Tibial nerve (tissue), 4 donors: ENCODE results near the gene UBE2I. TPM values are rescaled to one million over a fixed set of nuclear protein-coding genes. Genes with fewer than 3 reads are reported as not detected.

Source experiments
- DNase-seq, 2 donors: peaks; one replicate each; pipeline ENCODE4 v3.0.0-alpha.2; 2019; ENCODE audit warnings: low spot score in 2 of 2
- H3K27ac ChIP-seq, 4 donors: fragments of 200-600 bp; sonication (generic) in 3 of 4; one replicate each; pipeline ENCODE4 v1.5.1; 2017 to 2019; ENCODE audit warnings: mild to moderate bottlenecking in 1 of 4
- H3K27me3 ChIP-seq, 2 donors: fragments of 200-600 bp; sonication (generic) in 1 of 2; one replicate each; pipeline versions ENCODE4 v1.5.1 to v1.6.0; 2017 to 2019
- H3K36me3 ChIP-seq, 3 donors: fragments of 200-600 bp; sonication (generic); one replicate each; pipeline ENCODE4 v1.5.1; 2018 to 2019
- H3K4me1 ChIP-seq, 4 donors: fragments of 200-600 bp; sonication (generic) in 3 of 4; one replicate each; pipeline ENCODE4 v1.5.1; 2017 to 2019
- H3K4me3 ChIP-seq, 4 donors: fragments of 200-600 bp; sonication (generic) in 3 of 4; one replicate each; pipeline ENCODE4 v1.5.1; 2017 to 2019; ENCODE audit warnings: mild to moderate bottlenecking in 1 of 4, moderate library complexity in 1 of 4
- H3K9me3 ChIP-seq, 4 donors: fragments of 200-600 bp; sonication (generic) in 3 of 4; one replicate each; pipeline ENCODE4 v1.5.1; 2017 to 2019
- CTCF ChIP-seq, 5 experiments: fragments of 200-600 bp in 3 of 5; fragments of 450-650 bp in 2 of 5; sonication (generic) in 3 of 5; IDR thresholded peaks; one replicate each; pipeline ENCODE4 v1.5.1; 2016 to 2019; ENCODE audit warnings: antibody characterized with exemption in 5 of 5, mild to moderate bottlenecking in 3 of 5, moderate library complexity in 2 of 5
- EP300 ChIP-seq, 2 donors: sonication (generic); formaldehyde crosslinking; IDR thresholded peaks; one replicate each; pipeline ENCODE4 v1.6.1; 2017; ENCODE audit warnings: antibody characterized with exemption in 2 of 2, mild to moderate bottlenecking in 1 of 2
- POLR2A ChIP-seq, 2 donors: fragments of 450-650 bp; IDR thresholded peaks; one replicate each; pipeline ENCODE4 v1.6.1; 2017; ENCODE audit warnings: antibody characterized with exemption in 2 of 2, mild to moderate bottlenecking in 2 of 2, moderate library complexity in 2 of 2
- WGBS, 2 donors: methylation state at CpG; one replicate each; pipeline ENCODE4 v1.1.5; 2018; 5-methylcytosine and 5-hydroxymethylcytosine counted together
- total RNA-seq, 4 donors: library from RNA; depleted of rRNA; stranded (reverse); fragments of >200 nt; gene quantifications; one replicate each; pipeline ENCODE4 v1.1.0, GENCODE V29; 2016

The UBE2I gene
- total RNA-seq, 4 donors from 2014 or later: 87.3 to 161 (median 111) TPM

DNA sequence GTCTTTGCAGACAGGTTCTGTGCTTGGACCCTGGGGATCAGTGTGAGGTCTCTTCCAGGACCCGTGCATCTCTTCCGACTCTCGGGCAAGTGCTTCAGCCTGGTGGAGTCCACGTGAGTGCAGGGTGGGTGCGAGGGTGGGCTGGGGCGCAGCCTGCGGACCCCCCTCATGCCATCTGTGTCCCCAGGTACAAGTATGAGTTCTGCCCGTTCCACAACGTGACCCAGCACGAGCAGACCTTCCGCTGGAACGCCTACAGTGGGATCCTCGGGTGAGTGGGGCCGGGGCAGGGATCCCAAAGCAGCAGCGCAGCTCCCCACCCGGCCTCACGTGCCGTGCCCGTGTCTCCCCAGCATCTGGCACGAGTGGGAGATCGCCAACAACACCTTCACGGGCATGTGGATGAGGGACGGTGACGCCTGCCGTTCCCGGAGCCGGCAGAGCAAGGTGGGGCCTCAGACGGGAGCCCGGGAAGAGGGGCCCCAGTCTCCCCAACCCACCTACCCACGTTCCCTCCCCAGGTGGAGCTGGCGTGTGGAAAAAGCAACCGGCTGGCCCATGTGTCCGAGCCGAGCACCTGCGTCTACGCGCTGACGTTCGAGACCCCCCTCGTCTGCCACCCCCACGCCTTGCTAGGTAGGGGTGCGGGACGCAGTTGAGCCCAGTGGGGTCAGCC, 52.4 kb downstream of the UBE2I start:
- no peak for DNase-seq
- H3K27ac ChIP-seq: no peak overlapping the region
- 93% methylated on average over 30 to 39 of the region's 43 CpGs for WGBS, 2 donors
- no peak overlapping the region for H3K4me3 ChIP-seq
- H3K27me3 ChIP-seq: no peaks in the 10 kb centered on the region
- H3K4me1 ChIP-seq: no peaks in the 10 kb centered on the region
- peaks cover 0 to 91% (median 11%) of the 10 kb centered on the region in 3 donors for H3K36me3 ChIP-seq
- TF ChIP-seq POLR2A (IDR thresholded peaks at IDR 0.05) (no peak), EP300 (IDR thresholded peaks at IDR 0.05) (no peak), CTCF (IDR thresholded peaks at IDR 0.05) (no peak)
- no peaks in the 10 kb centered on the region for H3K9me3 ChIP-seq

DNA sequence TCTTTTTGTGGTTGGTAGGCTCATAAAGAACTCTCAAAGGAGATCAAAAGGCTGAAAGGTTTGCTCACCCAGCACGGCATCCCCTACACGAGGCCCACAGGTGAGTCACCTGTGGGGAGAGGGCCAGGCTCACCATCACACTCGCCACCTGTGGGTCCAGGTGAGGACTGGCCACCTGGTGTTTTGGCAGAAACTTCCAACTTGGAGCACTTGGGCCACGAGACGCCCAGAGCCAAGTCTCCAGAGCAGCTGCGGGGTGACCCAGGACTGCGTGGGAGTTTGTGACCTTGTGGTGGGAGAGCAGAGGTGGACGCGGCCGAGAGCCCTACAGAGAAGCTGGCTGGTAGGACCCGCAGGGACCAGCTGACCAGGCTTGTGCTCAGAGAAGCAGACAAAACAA, 53.4 kb downstream of the UBE2I start:
- no peak for TF ChIP-seq CTCF (IDR thresholded peaks at IDR 0.05)
- TF ChIP-seq POLR2A (IDR thresholded peaks at IDR 0.05): no peak
- TF ChIP-seq EP300 (IDR thresholded peaks at IDR 0.05): no peak
- DNase-seq: no peak
- no peaks in the 10 kb centered on the region for H3K9me3 ChIP-seq
- H3K4me1 ChIP-seq: no peaks in the 10 kb centered on the region
- WGBS, 2 donors: 79 to 80% methylated on average over 11 of the region's 11 CpGs
- peaks cover 0 to 99% (median 11%) of the 10 kb centered on the region in 3 donors for H3K36me3 ChIP-seq
- H3K27ac ChIP-seq: no peak overlapping the region
- no peak overlapping the region for H3K4me3 ChIP-seq
- H3K27me3 ChIP-seq: no peaks in the 10 kb centered on the region

GRCh38 chr16:1363501-1364041, 54.1 kb downstream of the UBE2I start:
- DNase-seq: peak in 1 of 2 donors; percentile 11
- no peak overlapping the region for H3K4me3 ChIP-seq
- H3K4me1 ChIP-seq: no peaks in the 10 kb centered on the region
- H3K27me3 ChIP-seq: no peaks in the 10 kb centered on the region
- WGBS, 2 donors: 51 to 63% methylated on average over 18 of the region's 18 CpGs
- no peaks in the 10 kb centered on the region for H3K9me3 ChIP-seq
- H3K36me3 ChIP-seq: peaks cover 0 to 96% (median 11%) of the 10 kb centered on the region in 3 donors
- H3K27ac ChIP-seq: no peak overlapping the region
- TF ChIP-seq POLR2A (IDR thresholded peaks at IDR 0.05) (no peak), CTCF (IDR thresholded peaks at IDR 0.05) (peak; percentile 46 to 77 (median 53))

- no peak overlapping the region for H3K27ac ChIP-seq
- 88 to 92% methylated on average over 16 to 19 of the region's 22 CpGs for WGBS, 2 donors
- H3K36me3 ChIP-seq: peaks cover 0 to 92% (median 11%) of the 10 kb centered on the region in 3 donors
Measured at GRCh38 chr16:1364510-1364909, 55.1 kb downstream of the UBE2I start.

More at GRCh38 chr16:1364510-1364909, 55.1 kb downstream of the UBE2I start:
- Histone ChIP-seq H3K27me3 (no peaks in the 10 kb centered on the region), H3K9me3 (no peaks in the 10 kb centered on the region), H3K4me1 (no peaks in the 10 kb centered on the region), H3K4me3 (no peak overlapping the region)
- TF ChIP-seq CTCF (IDR thresholded peaks at IDR 0.05) (no peak), EP300 (IDR thresholded peaks at IDR 0.05) (no peak), POLR2A (IDR thresholded peaks at IDR 0.05) (no peak)
- DNase-seq: no peak
